ENCODE data around the gene STARD7.

STARD7 gene

DNA sequence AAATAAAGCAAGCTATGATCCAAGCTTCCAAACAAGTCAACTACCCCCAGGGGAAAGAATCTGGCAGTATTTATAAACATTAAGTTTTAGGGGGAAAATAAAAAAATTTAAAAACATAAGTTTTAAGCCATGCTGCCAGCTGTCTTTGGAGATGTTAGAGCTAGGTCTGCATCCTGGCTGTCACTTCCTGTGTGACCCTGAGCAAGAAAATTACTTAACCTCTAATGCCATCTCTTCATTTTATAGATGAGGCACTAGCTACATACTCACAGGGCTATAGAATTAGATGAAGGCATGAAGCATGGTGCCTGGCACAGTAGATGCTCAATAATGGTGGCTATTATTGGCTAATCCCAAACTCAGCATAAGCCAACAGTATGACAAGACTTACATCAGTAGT lies 28.1 kb downstream of the STARD7 start:
- TF ChIP-seq, protein P1, sequence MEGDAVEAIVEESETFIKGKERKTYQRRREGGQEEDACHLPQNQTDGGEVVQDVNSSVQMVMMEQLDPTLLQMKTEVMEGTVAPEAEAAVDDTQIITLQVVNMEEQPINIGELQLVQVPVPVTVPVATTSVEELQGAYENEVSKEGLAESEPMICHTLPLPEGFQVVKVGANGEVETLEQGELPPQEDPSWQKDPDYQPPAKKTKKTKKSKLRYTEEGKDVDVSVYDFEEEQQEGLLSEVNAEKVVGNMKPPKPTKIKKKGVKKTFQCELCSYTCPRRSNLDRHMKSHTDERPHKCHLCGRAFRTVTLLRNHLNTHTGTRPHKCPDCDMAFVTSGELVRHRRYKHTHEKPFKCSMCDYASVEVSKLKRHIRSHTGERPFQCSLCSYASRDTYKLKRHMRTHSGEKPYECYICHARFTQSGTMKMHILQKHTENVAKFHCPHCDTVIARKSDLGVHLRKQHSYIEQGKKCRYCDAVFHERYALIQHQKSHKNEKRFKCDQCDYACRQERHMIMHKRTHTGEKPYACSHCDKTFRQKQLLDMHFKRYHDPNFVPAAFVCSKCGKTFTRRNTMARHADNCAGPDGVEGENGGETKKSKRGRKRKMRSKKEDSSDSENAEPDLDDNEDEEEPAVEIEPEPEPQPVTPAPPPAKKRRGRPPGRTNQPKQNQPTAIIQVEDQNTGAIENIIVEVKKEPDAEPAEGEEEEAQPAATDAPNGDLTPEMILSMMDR (IDR thresholded peaks at IDR 0.05; ENCODE audit: borderline replicate concordance, control extremely low read depth, extremely low read depth, insufficient read depth, missing control alignments): no peak
- in situ Hi-C loops (cut with MboI; ENCODE audit: low sequenced_read_pairs, unreplicated experiment): no loop called here
- no peak for DNase-seq (ENCODE audit: low spot score)

DNA sequence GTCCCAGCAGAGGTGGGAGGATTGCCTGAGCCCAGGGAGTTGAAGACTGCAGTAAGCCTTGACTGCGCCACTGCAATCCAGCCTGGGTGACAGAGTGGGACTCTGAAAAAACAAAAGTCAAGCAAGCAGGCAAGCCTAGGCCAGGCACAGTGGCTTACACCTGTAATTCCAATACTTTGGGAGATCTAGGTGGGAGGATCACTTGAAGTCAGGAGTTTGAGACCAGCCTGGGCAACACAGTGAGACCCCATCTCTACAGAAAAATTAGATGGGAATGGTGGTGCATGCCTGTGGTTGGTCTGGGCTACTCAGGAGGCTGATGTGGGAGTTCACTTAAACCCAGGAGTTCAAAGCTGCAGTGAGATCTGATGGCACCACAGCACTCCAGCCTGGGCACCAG lies 28.6 kb downstream of the STARD7 start:
- in situ Hi-C loops (cut with MboI; ENCODE audit: low sequenced_read_pairs, unreplicated experiment): no loop called here
- TF ChIP-seq, protein P1 (IDR thresholded peaks at IDR 0.05; ENCODE audit: borderline replicate concordance, control extremely low read depth, extremely low read depth, insufficient read depth, missing control alignments): no peak
- DNase-seq (ENCODE audit: low spot score): no peak

- TF ChIP-seq, protein P1 (IDR thresholded peaks at IDR 0.05; ENCODE audit: borderline replicate concordance, control extremely low read depth, extremely low read depth, insufficient read depth, missing control alignments): no peak
- in situ Hi-C loops (cut with MboI; ENCODE audit: low sequenced_read_pairs, unreplicated experiment): no loop called here
- DNase-seq (ENCODE audit: low spot score): no peak
Observed at GRCh38 chr2:96176661-96177060, 32.0 kb downstream of the STARD7 start.

- peak; percentile 23 for DNase-seq (ENCODE audit: low spot score)
- TF ChIP-seq, protein P1 (IDR thresholded peaks at IDR 0.05; ENCODE audit: borderline replicate concordance, control extremely low read depth, extremely low read depth, insufficient read depth, missing control alignments): no peak
- in situ Hi-C loops (cut with MboI; ENCODE audit: low sequenced_read_pairs, unreplicated experiment): no loop called here
Observed at GRCh38 chr2:96175951-96176350, 32.7 kb downstream of the STARD7 start.

DNA sequence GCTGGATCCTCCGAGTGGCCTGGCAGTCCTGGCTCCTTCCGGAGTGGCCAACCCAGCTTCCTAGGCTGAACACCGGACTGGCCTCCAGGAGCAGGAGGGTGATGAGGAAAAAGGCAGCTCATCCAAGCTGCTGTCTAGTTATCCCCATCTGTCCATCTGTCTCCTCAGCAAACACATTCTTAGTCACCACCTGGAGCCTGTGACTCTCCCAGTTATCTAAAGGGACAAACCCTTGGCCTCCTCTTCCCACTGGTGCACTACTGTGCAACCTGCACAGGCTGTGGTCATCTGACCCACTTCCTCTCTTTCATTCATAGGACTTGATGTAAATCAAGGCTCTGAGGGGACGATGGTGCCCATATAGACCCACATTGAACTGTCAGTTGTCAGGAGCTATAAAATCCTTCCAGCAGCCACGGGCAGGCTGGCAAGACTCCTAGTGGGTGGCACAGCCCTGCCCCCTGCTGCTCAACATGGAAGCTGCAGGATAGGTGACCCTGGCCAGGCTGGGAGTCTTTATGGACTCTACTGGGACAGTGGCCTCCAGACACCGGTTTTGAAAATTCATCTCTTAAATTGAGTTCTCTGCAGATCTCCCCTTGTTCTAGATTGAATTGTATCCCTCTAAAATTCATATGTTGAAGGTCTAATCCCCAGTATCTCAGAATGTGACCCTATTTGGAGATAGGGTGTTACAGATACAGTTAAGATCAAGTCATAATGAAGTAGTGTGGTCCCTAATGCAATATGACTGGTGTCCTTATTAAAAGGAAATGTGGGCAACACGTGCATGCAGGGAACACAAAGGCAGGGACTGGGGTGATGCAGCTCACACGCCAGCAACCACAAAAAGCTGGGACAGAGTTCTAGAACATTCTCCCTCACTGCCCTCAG lies 34.1 kb downstream of the STARD7 start:
- DNase-seq (ENCODE audit: low spot score): peak; percentile 80

DNA sequence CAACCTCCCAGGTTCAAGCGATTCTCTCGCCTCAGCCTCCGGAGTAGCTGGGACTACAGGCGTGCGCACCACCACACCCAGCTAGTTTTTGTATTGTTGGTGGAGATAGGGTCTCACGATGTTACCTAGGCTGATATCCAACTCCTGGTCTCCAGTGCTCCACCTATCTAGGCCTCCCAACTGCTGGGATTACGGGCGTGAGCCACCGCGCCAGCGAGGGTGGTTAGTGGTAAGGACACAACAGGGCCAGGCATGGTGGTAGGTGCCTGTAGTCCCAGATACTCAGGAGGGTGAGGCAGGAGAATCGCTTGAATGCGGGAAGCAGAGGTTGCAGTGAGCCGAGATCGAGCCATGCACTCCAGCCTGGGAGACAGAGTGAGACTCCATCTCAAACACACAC lies 36.8 kb downstream of the STARD7 start:
- no peak for DNase-seq (ENCODE audit: low spot score)
- in situ Hi-C loops (cut with MboI; ENCODE audit: low sequenced_read_pairs, unreplicated experiment): loop anchor here (5.0 kb wide), 1 partner anchor 35 kb away; the partner anchor contains the start of gene ASTL
- TF ChIP-seq, protein P1 (IDR thresholded peaks at IDR 0.05; ENCODE audit: borderline replicate concordance, control extremely low read depth, extremely low read depth, insufficient read depth, missing control alignments): no peak

More for the DNA sequence above, 34.1 kb downstream of the STARD7 start:
- TF ChIP-seq, protein P1 (IDR thresholded peaks at IDR 0.05; ENCODE audit: borderline replicate concordance, control extremely low read depth, extremely low read depth, insufficient read depth, missing control alignments): peak; percentile 79
- in situ Hi-C loops (cut with MboI; ENCODE audit: low sequenced_read_pairs, unreplicated experiment): loop anchor here (5.0 kb wide), 1 partner anchor 37 kb away; the partner anchor contains the start of gene ASTL

Measured in GM13976 (cell line).